Islet precursor cell (in vitro differentiated cells): Measurements from ENCODE around the gene HTRA1.

ENCODE experiments used
- DNase-seq: peaks from one replicate; pipeline ENCODE4 v3.0.0-alpha.2; 2018

Gene HTRA1

GRCh38 chr10:122497241-122497640, 35.9 kb downstream of the HTRA1 start:
- no peak for DNase-seq

- DNase-seq, result no peak
Observed at GRCh38 chr10:122498521-122498920, 37.2 kb downstream of the HTRA1 start.

GRCh38 chr10:122499012-122499411, 37.7 kb downstream of the HTRA1 start:
- DNase-seq, result no peak

- DNase-seq, result no peak
Observed at GRCh38 chr10:122499491-122499941, 38.2 kb downstream of the HTRA1 start.

GRCh38 chr10:122500194-122500593, 38.8 kb downstream of the HTRA1 start:
- DNase-seq, result no peak

GRCh38 chr10:122500726-122501125, 39.4 kb downstream of the HTRA1 start:
- no peak for DNase-seq

- peak; percentile 90 for DNase-seq
Observed at GRCh38 chr10:122503012-122503411, 41.7 kb downstream of the HTRA1 start.

GRCh38 chr10:122503886-122504609, 42.7 kb downstream of the HTRA1 start:
- no peak for DNase-seq

GRCh38 chr10:122504610-122504950, 43.2 kb downstream of the HTRA1 start:
- DNase-seq, result no peak

- no peak for DNase-seq
Observed at GRCh38 chr10:122505011-122505410, 43.7 kb downstream of the HTRA1 start.

GRCh38 chr10:122505885-122506645, 44.7 kb downstream of the HTRA1 start:
- no peak for DNase-seq

- DNase-seq, result no peak
Observed at GRCh38 chr10:122507616-122508015, 46.3 kb downstream of the HTRA1 start.

- DNase-seq, result no peak
Observed at GRCh38 chr10:122508021-122508420, 46.7 kb downstream of the HTRA1 start.

GRCh38 chr10:122509323-122509722, 48.0 kb downstream of the HTRA1 start:
- no peak for DNase-seq

- peak; percentile 65 for DNase-seq
Observed at GRCh38 chr10:122510326-122510725, 49.0 kb downstream of the HTRA1 start.

GRCh38 chr10:122510736-122511135, 49.4 kb downstream of the HTRA1 start:
- no peak for DNase-seq

GRCh38 chr10:122513053-122513452, 51.7 kb downstream of the HTRA1 start:
- no peak for DNase-seq

- DNase-seq, result no peak
Observed at GRCh38 chr10:122514045-122514840, 52.9 kb downstream of the HTRA1 start.

GRCh38 chr10:122515022-122515424, 53.7 kb downstream of the HTRA1 start:
- DNase-seq, result no peak

- no peak for DNase-seq
Observed at GRCh38 chr10:122515588-122516231, 54.4 kb downstream of the HTRA1 start.

- no peak for DNase-seq
Observed at GRCh38 chr10:122516734-122517133, 55.4 kb downstream of the HTRA1 start.

- no peak for DNase-seq
Observed at GRCh38 chr10:122519144-122519543, 57.8 kb downstream of the HTRA1 start.

- no peak for DNase-seq
Observed at GRCh38 chr10:122519873-122520272, 58.5 kb downstream of the HTRA1 start.
